A673 (cell line): ENCODE measurements around the gene FXR2.

Experiments used
- EZH2 ChIP-seq: fragments of 200-600 bp; sonication (generic); IDR thresholded peaks from 2 replicates; pipeline ENCODE4 v1.6.1; 2017; ENCODE audit warnings: borderline replicate concordance, low read depth, mild to moderate bottlenecking, mixed read lengths, antibody characterized with exemption, low read length; ENCODE audit not compliant: poor library complexity, severe bottlenecking
- TF ChIP-seq, protein P1 (sequence below): fragments of 300-800, 200-600 bp; sonication (generic); conservative IDR thresholded peaks from 2 replicates; pipeline ENCODE4 v1.5.1; 2017; ENCODE audit warnings: low read depth, mild to moderate bottlenecking, antibody characterized with exemption, low read length, moderate library complexity, mixed read lengths

DNA sequence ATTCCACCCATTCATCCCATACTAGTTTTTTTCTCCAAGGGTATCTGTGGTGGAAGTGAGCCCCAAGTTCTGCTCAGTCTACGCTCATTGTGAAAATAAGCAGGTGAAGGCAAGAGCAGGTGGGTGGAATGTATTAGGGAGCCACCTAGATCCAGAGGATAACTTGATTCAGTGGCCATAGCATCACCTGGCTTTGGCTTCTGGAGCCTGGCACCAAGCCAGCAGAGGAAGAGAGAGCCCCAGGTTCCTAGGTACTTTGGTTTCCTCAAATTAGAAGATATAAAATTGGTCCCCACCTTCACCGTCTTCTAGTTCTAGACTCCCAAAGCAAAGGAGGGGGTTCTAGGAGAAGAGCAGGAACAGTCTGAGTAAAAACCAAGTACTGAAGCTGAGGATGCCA, 4.1 kb downstream of the FXR2 start:
- TF ChIP-seq, protein P1, sequence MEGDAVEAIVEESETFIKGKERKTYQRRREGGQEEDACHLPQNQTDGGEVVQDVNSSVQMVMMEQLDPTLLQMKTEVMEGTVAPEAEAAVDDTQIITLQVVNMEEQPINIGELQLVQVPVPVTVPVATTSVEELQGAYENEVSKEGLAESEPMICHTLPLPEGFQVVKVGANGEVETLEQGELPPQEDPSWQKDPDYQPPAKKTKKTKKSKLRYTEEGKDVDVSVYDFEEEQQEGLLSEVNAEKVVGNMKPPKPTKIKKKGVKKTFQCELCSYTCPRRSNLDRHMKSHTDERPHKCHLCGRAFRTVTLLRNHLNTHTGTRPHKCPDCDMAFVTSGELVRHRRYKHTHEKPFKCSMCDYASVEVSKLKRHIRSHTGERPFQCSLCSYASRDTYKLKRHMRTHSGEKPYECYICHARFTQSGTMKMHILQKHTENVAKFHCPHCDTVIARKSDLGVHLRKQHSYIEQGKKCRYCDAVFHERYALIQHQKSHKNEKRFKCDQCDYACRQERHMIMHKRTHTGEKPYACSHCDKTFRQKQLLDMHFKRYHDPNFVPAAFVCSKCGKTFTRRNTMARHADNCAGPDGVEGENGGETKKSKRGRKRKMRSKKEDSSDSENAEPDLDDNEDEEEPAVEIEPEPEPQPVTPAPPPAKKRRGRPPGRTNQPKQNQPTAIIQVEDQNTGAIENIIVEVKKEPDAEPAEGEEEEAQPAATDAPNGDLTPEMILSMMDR: no peak
- TF ChIP-seq EZH2: no peak
